HG03159 (cell line): ENCODE measurements around the gene NETO2.
"Not testable (repeated sequence)": the region's sequence is repeated elsewhere in the genome, so short reads cannot be mapped to it uniquely, and the experiment has no call there.

Experiments
- ATAC-seq: cut with Tn5 transposase; IDR thresholded peaks from one replicate; pipeline ENCODE4 v1.9.1; 2021; ENCODE audit warnings: mild to moderate bottlenecking, moderate library complexity; ENCODE audit not compliant: unreplicated experiment

Gene NETO2

GRCh38 chr16:47067203-47067602, 76.5 kb downstream of the NETO2 start:
- ATAC-seq = no peak

GRCh38 chr16:47065766-47066688, 77.7 kb downstream of the NETO2 start:
- no peak for ATAC-seq

GRCh38 chr16:47064775-47065174, 79.0 kb downstream of the NETO2 start:
- ATAC-seq = no peak

- ATAC-seq = no peak
These were observed 80.6 kb downstream of the NETO2 start for GRCh38 chr16:47063011-47063724.

- ATAC-seq = no peak
These were observed 82.5 kb downstream of the NETO2 start for GRCh38 chr16:47061204-47061603.

- ATAC-seq = no peak
These were observed 83.1 kb downstream of the NETO2 start for GRCh38 chr16:47060596-47060995.

GRCh38 chr16:47059991-47060390, 83.8 kb downstream of the NETO2 start:
- no peak for ATAC-seq

- not testable (repeated sequence) for ATAC-seq
These were observed 84.6 kb downstream of the NETO2 start for GRCh38 chr16:47059130-47059529.

- no peak for ATAC-seq
These were observed 85.3 kb downstream of the NETO2 start for GRCh38 chr16:47058295-47059086.

- ATAC-seq = no peak
These were observed 86.1 kb downstream of the NETO2 start for GRCh38 chr16:47057630-47057993.

- ATAC-seq = no peak
These were observed 86.8 kb downstream of the NETO2 start for GRCh38 chr16:47056688-47057629.

GRCh38 chr16:47056061-47056460, 87.7 kb downstream of the NETO2 start:
- ATAC-seq = not testable (repeated sequence)

- ATAC-seq = no peak
These were observed 88.4 kb downstream of the NETO2 start for GRCh38 chr16:47055136-47055885.

- ATAC-seq = no peak
These were observed 89.4 kb downstream of the NETO2 start for GRCh38 chr16:47054306-47054705.

- no peak for ATAC-seq
These were observed 89.8 kb downstream of the NETO2 start for GRCh38 chr16:47053895-47054294.

- no peak for ATAC-seq
These were observed 90.8 kb downstream of the NETO2 start for GRCh38 chr16:47052666-47053640.

GRCh38 chr16:47051031-47051430, 92.7 kb downstream of the NETO2 start:
- no peak for ATAC-seq

- no peak for ATAC-seq
These were observed 93.7 kb downstream of the NETO2 start for GRCh38 chr16:47049901-47050583.
